ENCODE measurements around the gene IL11.
"Not testable (repeated sequence)": the region's sequence is repeated elsewhere in the genome, so short reads cannot be mapped to it uniquely, and the experiment has no call there.

GRCh38 chr19:55409179-55409578 lies 38.9 kb upstream of the IL11 start:
- TF ChIP-seq ATF2 (IDR thresholded peaks at IDR 0.05; ENCODE audit: low read length); TAF1 (IDR thresholded peaks at IDR 0.05; ENCODE audit: low read depth, low read length); JUND (IDR thresholded peaks at IDR 0.05; ENCODE audit: low read length); RFX5 (IDR thresholded peaks at IDR 0.05; ENCODE audit: borderline replicate concordance, low read depth, low read length); EP300 (IDR thresholded peaks at IDR 0.05; ENCODE audit: borderline replicate concordance in 1 of 2, low read depth in 2 of 2, low read length in 2 of 2); EZH2 (IDR thresholded peaks at IDR 0.05; ENCODE audit: low read depth, low read length, severe bottlenecking): not testable (repeated sequence)
- TF ChIP-seq, protein P1, sequence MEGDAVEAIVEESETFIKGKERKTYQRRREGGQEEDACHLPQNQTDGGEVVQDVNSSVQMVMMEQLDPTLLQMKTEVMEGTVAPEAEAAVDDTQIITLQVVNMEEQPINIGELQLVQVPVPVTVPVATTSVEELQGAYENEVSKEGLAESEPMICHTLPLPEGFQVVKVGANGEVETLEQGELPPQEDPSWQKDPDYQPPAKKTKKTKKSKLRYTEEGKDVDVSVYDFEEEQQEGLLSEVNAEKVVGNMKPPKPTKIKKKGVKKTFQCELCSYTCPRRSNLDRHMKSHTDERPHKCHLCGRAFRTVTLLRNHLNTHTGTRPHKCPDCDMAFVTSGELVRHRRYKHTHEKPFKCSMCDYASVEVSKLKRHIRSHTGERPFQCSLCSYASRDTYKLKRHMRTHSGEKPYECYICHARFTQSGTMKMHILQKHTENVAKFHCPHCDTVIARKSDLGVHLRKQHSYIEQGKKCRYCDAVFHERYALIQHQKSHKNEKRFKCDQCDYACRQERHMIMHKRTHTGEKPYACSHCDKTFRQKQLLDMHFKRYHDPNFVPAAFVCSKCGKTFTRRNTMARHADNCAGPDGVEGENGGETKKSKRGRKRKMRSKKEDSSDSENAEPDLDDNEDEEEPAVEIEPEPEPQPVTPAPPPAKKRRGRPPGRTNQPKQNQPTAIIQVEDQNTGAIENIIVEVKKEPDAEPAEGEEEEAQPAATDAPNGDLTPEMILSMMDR (IDR thresholded peaks at IDR 0.05; ENCODE audit: control extremely low read depth in 1 of 3, insufficient read depth in 1 of 3, low read depth in 1 of 3, low read length in 3 of 3) = not testable (repeated sequence)
